Smooth muscle cell (in vitro differentiated cells): ENCODE results near the gene TRAPPC13. TPM values are rescaled to one million over a fixed set of nuclear protein-coding genes. Genes with fewer than 3 reads are reported as not detected.

Source experiments
- DNase-seq: peaks from one replicate; lab custom pipeline; 2025; ENCODE audit not compliant: unreplicated experiment; lab: John Stamatoyannopoulos, UW
- H2AFZ ChIP-seq: fragments of 200-600 bp; sonication (generic); 2 replicates; pipeline ENCODE4 v1.6.0; 2016; ENCODE audit warnings: antibody characterized with exemption, low read depth, mild to moderate bottlenecking
- H3F3A ChIP-seq: fragments of 200-600 bp; sonication (generic); 2 replicates; pipeline ENCODE4 v1.6.0; 2017; ENCODE audit warnings: antibody characterized with exemption, low read depth
- H3K27ac ChIP-seq: fragments of 200-600 bp; sonication (generic); 2 replicates; pipeline ENCODE4 v1.5.1; 2016; ENCODE audit warnings: low read depth, mild to moderate bottlenecking
- H3K27me3 ChIP-seq: fragments of 200-600 bp; sonication (generic); 2 replicates; pipeline ENCODE4 v1.6.1; 2016; ENCODE audit warnings: low read depth, mild to moderate bottlenecking
- H3K36me3 ChIP-seq: fragments of 200-600 bp; sonication (generic); 2 replicates; pipeline ENCODE4 v1.5.1; 2016; ENCODE audit warnings: low read depth
- H3K4me1 ChIP-seq: fragments of 200-600 bp; sonication (generic); 2 replicates; pipeline ENCODE4 v1.5.1; 2016; ENCODE audit warnings: low read depth
- H3K4me2 ChIP-seq: fragments of 200-600 bp; sonication (generic); 2 replicates; pipeline ENCODE4 v1.6.0; 2016; ENCODE audit warnings: mild to moderate bottlenecking
- H3K4me3 ChIP-seq: fragments of 200-600 bp; sonication (generic); 2 replicates; pipeline ENCODE4 v1.5.1; 2016; ENCODE audit warnings: mild to moderate bottlenecking
- H3K79me2 ChIP-seq: fragments of 200-600 bp; sonication (generic); 2 replicates; pipeline ENCODE4 v1.6.0; 2016; ENCODE audit warnings: low read depth, mild to moderate bottlenecking
- H3K9ac ChIP-seq: fragments of 200-600 bp; sonication (generic); 2 replicates; pipeline ENCODE4 v1.6.0; 2016; ENCODE audit warnings: low read depth
- H3K9me3 ChIP-seq: fragments of 200-600 bp; sonication (generic); replicated peaks from 2 replicates; pipeline ENCODE4 v1.5.1; 2016; ENCODE audit warnings: low read depth
- H4K20me1 ChIP-seq: fragments of 200-600 bp; sonication (generic); 2 replicates; pipeline ENCODE4 v1.6.0; 2016; ENCODE audit warnings: low read depth
- WGBS: methylation state at CpG from one replicate; pipeline ENCODE4 v1.1.7; 2016; ENCODE audit warnings: low lambda C conversion rate; 5-methylcytosine and 5-hydroxymethylcytosine counted together
- polyA plus RNA-seq: library from polyadenylated mRNA; unstranded; fragments of >200 nt; fragmentation: Nextera tagmentation; extraction: Ambion mirVana; gene quantifications from 2 replicates; pipeline ENCODE4 v1.2.1, GENCODE V29; 2016
- total RNA-seq: library from RNA; depleted of rRNA; stranded (reverse); fragments of >200 nt; gene quantifications from 2 replicates; pipeline ENCODE4 v1.2.3, GENCODE V29; 2014
- TF ChIP-seq, protein P1 (sequence below): fragments of 200-600 bp; sonication (generic); IDR thresholded peaks from 2 replicates; pipeline ENCODE4 v1.5.1; 2017; ENCODE audit warnings: borderline replicate concordance, mild to moderate bottlenecking, antibody characterized with exemption; ENCODE audit not compliant: insufficient read depth, poor library complexity, severe bottlenecking

Gene TRAPPC13
- total and polyA plus RNA-seq, 2 experiments from 2014 or later, result 13.7 to 19.5 TPM

DNA sequence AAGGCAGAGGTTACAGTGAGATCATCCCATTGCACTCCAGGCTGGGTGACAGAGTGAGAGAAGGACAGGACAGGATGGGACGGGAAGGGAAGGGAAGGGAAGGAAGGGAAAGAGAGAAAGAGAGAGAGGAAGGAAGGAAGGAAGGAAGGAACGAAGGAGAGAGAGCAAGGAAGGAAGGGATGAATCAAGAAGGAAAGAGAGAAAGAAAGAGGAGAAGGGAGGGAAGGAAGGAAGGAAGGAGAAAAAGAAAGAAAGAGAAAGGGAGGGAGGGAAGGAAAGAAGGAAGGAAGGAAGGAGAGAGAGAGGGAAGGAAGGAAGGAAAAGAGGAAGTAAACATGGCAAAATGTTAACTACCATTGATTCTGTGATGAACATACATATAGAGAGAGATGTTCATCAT is 68.3 kb downstream of the TRAPPC13 start:
- 82% methylated on average over 2 of the region's 2 CpGs for WGBS
- no peak overlapping the region for H2AFZ ChIP-seq
- H3K9me3 ChIP-seq, result no peaks in the 10 kb centered on the region
- no peak for DNase-seq
- H3F3A ChIP-seq, result no peaks in the 10 kb centered on the region
- no peak overlapping the region for H3K9ac ChIP-seq
- H3K79me2 ChIP-seq, result peaks cover 3% of the 10 kb centered on the region
- no peaks in the 10 kb centered on the region for H3K4me1 ChIP-seq
- H3K4me3 ChIP-seq, result no peak overlapping the region
- no peak overlapping the region for H3K4me2 ChIP-seq
- no peaks in the 10 kb centered on the region for H3K36me3 ChIP-seq
- H3K27ac ChIP-seq, result no peak overlapping the region
- H4K20me1 ChIP-seq, result peaks cover 5% of the 10 kb centered on the region
- TF ChIP-seq, protein P1, sequence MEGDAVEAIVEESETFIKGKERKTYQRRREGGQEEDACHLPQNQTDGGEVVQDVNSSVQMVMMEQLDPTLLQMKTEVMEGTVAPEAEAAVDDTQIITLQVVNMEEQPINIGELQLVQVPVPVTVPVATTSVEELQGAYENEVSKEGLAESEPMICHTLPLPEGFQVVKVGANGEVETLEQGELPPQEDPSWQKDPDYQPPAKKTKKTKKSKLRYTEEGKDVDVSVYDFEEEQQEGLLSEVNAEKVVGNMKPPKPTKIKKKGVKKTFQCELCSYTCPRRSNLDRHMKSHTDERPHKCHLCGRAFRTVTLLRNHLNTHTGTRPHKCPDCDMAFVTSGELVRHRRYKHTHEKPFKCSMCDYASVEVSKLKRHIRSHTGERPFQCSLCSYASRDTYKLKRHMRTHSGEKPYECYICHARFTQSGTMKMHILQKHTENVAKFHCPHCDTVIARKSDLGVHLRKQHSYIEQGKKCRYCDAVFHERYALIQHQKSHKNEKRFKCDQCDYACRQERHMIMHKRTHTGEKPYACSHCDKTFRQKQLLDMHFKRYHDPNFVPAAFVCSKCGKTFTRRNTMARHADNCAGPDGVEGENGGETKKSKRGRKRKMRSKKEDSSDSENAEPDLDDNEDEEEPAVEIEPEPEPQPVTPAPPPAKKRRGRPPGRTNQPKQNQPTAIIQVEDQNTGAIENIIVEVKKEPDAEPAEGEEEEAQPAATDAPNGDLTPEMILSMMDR, result no peak
- no peaks in the 10 kb centered on the region for H3K27me3 ChIP-seq

DNA sequence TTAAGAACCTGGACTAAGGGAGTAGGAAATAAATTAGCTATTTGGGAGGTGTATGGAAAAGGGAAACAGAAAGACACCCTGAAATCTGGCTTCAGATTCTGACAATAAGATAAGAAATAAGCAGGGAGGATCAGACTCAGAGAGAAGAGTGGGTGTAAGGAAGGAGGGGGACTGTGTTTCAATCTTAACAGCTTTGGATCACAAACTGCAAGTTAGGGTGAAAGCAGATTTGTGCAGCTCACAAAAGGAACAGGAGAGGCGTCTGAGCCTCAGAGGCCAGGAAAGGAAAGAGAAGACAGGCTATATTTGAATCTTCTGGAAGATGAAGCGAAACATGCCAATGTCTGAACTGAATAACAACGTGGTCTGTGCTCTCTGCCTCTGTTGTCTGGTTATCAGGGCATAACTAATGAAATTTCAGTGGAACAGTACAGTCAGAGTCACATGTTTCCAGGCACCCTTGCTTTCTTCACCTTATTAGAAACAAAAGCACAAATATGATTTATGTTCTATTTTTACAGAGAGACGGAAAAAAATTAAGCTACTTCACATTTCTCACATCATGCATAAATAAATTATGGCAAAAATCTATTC is 70.4 kb downstream of the TRAPPC13 start:
- Histone ChIP-seq H3K79me2 (peaks cover 3% of the 10 kb centered on the region), H4K20me1 (peaks cover 5% of the 10 kb centered on the region), H3K4me1 (no peaks in the 10 kb centered on the region), H3K4me2 (no peak overlapping the region), H2AFZ (no peak overlapping the region), H3K9me3 (no peaks in the 10 kb centered on the region), H3K27ac (no peak overlapping the region), H3F3A (no peaks in the 10 kb centered on the region), H3K36me3 (peaks cover 7% of the 10 kb centered on the region), H3K9ac (no peak overlapping the region), H3K4me3 (no peak overlapping the region), H3K27me3 (no peaks in the 10 kb centered on the region)
- DNase-seq, result no peak
- 89% methylated on average over 4 of the region's 4 CpGs for whole genome bisulfite sequencing
- TF ChIP-seq, protein P1, result no peak

DNA sequence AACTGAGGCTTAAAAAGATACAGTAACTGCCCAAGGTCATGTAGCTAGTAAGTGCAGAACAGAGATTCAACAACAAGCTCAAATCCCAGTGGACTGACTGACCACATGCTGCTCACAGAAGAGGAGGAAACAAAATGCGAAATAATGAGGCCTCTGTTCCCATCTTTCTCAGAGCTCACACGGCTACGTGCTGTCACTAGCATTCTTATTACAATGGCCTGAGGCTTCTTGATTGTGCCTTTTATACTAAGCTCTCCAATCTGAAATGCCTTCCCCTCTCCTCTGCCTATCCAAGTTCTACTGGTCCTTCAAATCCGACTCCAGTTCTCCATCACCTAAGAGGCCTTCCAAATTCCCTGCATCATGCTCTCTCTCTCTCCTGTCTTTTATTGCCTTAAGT is 71.1 kb downstream of the TRAPPC13 start:
- H4K20me1 ChIP-seq, result peaks cover 5% of the 10 kb centered on the region
- H3K4me1 ChIP-seq, result no peaks in the 10 kb centered on the region
- no peak overlapping the region for H3K4me3 ChIP-seq
- H3K79me2 ChIP-seq, result peaks cover 3% of the 10 kb centered on the region
- no peak for DNase-seq
- 93% methylated on average over 4 of the region's 4 CpGs for whole genome bisulfite sequencing
- no peak overlapping the region for H3K4me2 ChIP-seq
- H3F3A ChIP-seq, result no peaks in the 10 kb centered on the region
- TF ChIP-seq, protein P1, result no peak
- peaks cover 7% of the 10 kb centered on the region for H3K36me3 ChIP-seq
- no peaks in the 10 kb centered on the region for H3K27me3 ChIP-seq
- H3K9me3 ChIP-seq, result no peaks in the 10 kb centered on the region
- no peak overlapping the region for H2AFZ ChIP-seq
- no peak overlapping the region for H3K27ac ChIP-seq
- no peak overlapping the region for H3K9ac ChIP-seq

DNA sequence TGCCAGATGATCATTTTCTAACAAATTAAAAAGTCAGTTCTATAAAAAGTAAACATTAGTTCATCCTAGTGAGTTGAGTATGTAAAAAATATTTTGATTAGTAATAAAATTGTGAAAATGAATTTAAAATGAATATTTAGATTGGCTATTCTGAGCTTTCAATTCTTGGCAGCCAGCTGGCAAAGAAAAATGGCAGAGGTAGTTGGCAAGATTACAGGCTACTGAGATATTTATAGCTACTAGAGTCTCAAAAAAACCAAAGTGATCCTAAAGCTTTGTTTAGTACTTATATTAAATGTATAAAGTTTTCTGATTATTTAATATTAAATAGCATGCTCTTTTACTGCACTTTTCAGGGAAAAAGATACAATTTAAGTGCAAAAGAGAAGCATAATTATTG is 72.1 kb downstream of the TRAPPC13 start:
- Histone ChIP-seq H3K4me2 (no peak overlapping the region), H2AFZ (no peak overlapping the region), H3K4me3 (no peak overlapping the region), H3K27ac (no peak overlapping the region), H4K20me1 (peaks cover 5% of the 10 kb centered on the region), H3K4me1 (no peaks in the 10 kb centered on the region), H3K9me3 (no peaks in the 10 kb centered on the region), H3K9ac (no peak overlapping the region), H3K27me3 (no peaks in the 10 kb centered on the region), H3F3A (no peaks in the 10 kb centered on the region), H3K79me2 (peaks cover 3% of the 10 kb centered on the region), H3K36me3 (peaks cover 7% of the 10 kb centered on the region)
- no peak for DNase-seq
- TF ChIP-seq, protein P1, result no peak
